MM.1S (cell line): ENCODE results near the gene VWA7.

Experiments
- EZH2 ChIP-seq: fragments of 300-600 bp; sonication (generic); optimal IDR thresholded peaks from 2 replicates; pipeline ENCODE3; 2017; ENCODE audit warnings: low read depth, mild to moderate bottlenecking, antibody characterized with exemption, low read length, mixed read lengths
- EZH2phosphoT487 ChIP-seq: fragments of 300-600 bp; sonication (generic); IDR thresholded peaks from 2 replicates; pipeline ENCODE4 v1.6.1; 2018; ENCODE audit warnings: antibody characterized with exemption, low read length
- TF ChIP-seq, protein P1 (sequence below): fragments of 300-600 bp; sonication (generic); IDR thresholded peaks from 2 replicates; pipeline ENCODE4 v1.5.1; 2016; ENCODE audit warnings: antibody characterized with exemption, low read length, mixed read lengths

DNA sequence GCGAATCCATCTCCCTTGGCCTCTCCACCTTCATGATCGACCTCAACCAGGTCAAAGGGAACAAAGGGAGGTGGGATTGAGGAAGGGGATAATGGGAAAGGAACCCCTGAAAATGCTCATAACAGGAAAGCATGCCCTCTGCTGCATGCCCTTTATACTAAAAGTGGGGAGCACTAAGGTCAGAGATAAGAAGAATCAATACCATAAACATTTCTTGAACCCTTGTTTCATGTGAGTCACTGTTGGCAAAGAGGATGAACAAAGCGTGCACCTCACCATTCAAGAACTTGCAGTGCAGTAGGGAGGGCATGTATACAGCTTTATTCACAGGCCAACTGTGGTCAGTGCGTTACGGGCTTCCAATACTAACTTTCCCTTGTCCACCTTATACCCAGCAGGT, 16.3 kb downstream of the VWA7 start:
- no peak for TF ChIP-seq EZH2
- TF ChIP-seq, protein P1, sequence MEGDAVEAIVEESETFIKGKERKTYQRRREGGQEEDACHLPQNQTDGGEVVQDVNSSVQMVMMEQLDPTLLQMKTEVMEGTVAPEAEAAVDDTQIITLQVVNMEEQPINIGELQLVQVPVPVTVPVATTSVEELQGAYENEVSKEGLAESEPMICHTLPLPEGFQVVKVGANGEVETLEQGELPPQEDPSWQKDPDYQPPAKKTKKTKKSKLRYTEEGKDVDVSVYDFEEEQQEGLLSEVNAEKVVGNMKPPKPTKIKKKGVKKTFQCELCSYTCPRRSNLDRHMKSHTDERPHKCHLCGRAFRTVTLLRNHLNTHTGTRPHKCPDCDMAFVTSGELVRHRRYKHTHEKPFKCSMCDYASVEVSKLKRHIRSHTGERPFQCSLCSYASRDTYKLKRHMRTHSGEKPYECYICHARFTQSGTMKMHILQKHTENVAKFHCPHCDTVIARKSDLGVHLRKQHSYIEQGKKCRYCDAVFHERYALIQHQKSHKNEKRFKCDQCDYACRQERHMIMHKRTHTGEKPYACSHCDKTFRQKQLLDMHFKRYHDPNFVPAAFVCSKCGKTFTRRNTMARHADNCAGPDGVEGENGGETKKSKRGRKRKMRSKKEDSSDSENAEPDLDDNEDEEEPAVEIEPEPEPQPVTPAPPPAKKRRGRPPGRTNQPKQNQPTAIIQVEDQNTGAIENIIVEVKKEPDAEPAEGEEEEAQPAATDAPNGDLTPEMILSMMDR = no peak
- TF ChIP-seq EZH2phosphoT487 = no peak
